GM12873 (cell line): Measurements from ENCODE around the gene PFKFB3.

Experiments used
- TF ChIP-seq, protein P1 (sequence below): IDR thresholded peaks from 2 replicates; pipeline ENCODE4 v1.5.1; 2012; ENCODE audit warnings: low read depth, mild to moderate bottlenecking, moderate library complexity, low read length, control low read depth; ENCODE audit not compliant: insufficient read depth; ENCODE audit errors: missing control alignments

Gene PFKFB3

DNA sequence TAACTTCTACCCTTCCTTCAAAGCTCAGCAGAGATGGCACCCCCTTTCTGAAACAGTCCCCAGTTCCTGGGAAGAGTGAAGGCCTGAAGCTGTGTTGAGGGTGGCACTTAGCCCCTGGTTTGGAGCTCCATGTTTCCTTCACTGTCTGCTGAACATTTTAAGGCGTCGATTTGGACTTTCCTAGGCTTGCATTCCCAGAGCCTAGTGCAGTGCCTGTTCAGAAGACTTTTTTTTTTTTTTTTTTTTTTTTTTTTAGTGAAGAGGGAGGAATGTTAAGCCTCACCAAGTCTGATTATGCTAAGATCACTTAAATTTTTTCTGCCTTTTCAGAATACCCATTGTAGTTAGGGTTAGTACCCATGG lies 97.0 kb downstream of the PFKFB3 start:
- TF ChIP-seq, protein P1, sequence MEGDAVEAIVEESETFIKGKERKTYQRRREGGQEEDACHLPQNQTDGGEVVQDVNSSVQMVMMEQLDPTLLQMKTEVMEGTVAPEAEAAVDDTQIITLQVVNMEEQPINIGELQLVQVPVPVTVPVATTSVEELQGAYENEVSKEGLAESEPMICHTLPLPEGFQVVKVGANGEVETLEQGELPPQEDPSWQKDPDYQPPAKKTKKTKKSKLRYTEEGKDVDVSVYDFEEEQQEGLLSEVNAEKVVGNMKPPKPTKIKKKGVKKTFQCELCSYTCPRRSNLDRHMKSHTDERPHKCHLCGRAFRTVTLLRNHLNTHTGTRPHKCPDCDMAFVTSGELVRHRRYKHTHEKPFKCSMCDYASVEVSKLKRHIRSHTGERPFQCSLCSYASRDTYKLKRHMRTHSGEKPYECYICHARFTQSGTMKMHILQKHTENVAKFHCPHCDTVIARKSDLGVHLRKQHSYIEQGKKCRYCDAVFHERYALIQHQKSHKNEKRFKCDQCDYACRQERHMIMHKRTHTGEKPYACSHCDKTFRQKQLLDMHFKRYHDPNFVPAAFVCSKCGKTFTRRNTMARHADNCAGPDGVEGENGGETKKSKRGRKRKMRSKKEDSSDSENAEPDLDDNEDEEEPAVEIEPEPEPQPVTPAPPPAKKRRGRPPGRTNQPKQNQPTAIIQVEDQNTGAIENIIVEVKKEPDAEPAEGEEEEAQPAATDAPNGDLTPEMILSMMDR = no peak

DNA sequence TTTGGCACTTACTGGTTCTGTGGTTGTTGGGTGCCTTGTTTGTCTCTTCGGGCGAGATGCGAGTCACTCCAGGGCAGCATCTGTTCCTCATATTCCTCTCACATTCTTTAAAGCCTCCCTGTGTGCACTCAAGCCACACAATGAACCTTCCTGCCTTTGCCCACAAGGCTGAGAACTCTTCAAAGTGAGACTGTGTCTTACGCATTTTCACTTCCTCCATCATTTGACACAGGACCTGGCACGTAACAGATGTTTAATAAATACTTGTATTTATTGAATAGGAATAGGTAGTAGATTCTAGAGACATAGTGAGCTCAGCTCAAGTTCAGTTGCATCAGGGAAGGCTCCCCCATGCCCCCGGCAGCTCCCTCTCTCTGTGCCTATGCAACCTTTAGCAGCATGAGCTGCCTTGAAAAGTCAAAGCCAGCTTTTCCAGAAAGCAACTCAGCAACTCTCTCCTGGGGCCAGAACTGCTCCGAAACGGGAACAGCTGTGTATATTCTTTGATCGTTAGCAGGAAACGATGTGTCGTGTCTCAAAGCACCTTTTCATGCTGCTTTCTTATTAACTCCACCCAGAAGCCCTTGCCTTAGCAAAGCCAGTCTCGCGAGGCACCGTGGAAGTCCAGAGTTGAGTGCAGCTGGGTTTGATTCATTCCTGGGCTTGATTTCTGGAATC lies 97.5 kb downstream of the PFKFB3 start:
- TF ChIP-seq, protein P1 = no peak

DNA sequence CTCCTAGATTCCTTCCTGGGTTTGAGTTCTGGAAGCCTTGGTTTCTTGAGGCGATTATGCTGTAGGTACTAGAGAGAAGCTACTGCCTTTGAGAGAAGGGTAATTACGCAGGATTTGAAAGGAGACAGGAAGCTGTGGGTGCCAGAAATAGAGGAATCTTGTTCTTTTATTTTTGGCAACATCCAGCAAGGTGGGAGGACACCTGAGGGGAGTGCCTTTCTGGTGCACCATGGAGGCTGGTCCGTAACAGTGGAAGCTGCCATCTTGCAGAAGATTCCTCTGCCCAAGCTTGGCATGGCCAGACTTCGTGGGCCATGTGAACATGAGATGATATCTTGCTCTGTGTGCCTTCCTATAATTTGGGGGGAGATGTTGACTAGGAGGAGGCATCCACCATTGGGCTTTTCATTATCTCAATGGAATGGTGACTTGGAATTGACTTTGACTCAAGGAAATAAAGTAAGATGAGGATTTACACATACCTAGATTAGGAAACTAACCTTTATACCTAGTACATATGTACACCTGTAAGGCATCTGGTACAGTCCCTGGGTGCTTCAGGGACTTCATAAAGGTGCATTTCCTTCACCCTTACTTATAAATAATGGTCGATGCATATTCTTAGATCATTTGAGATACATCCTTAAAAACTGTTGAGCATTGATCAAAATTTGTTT lies 98.2 kb downstream of the PFKFB3 start:
- TF ChIP-seq, protein P1 = no peak

DNA sequence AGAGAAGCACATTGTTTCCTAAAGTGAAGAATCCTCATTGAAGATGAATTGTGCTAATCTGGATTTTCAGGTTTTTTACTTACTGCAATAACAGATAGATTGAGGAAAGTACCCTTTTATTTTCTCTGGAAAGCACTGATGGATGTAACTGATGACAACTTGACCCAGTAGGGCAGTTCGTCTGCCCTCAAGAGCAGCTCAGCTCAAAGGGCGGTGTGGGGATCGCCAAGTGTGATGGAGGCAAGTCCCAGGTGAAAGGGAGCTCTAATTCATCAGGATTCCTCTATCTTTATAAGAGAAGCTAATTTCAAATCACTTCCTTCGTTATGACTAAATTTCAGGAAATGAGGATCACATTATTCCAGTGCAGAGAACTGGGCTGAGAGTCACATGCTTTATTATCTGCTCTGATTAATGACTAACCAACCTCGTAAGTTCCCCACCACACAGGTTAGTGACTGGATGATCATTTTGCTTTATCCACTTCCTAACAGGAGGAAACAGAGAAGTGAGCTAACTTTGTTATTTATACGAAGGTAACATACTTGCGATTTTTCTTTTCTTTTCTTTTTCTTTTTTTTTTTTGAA lies 98.8 kb downstream of the PFKFB3 start:
- TF ChIP-seq, protein P1 = no peak
